H1 (cell line): Measurements from ENCODE around the gene PRMT2. TPM values are rescaled to one million over a fixed set of nuclear protein-coding genes. Genes with fewer than 3 reads are reported as not detected.

Experiments
- GABPA ChIP-seq: IDR thresholded peaks from 2 replicates; pipeline ENCODE4 v1.6.1; 2011; ENCODE audit warnings: mild to moderate bottlenecking, low read length, moderate library complexity, borderline replicate concordance; ENCODE audit not compliant: insufficient read depth
- polyA plus RNA-seq, 7 experiments: library from polyadenylated mRNA; depleted of rRNA in 3 of 7; stranded (reverse) in 5 of 7; unstranded in 2 of 7; fragments of >200 nt in 5 of 7; fragments of 200-250 nt in 2 of 7; gene quantifications; 1 replicate in 5 of 7; 2 replicates in 1 of 7; 4 replicates in 1 of 7; pipeline versions ENCODE4 v1.2.1 to v1.2.3, GENCODE V29; 2011 to 2013; ENCODE audit warnings: missing spikeins in 2 of 7, mixed read lengths in 2 of 7
- total RNA-seq: library from RNA; stranded (reverse); fragmentation: NEBNext Ultra II Directional; extraction: Animal tissue kit (Norgen Biotek cat#: 25700); gene quantifications from 2 replicates; pipeline ENCODE4 v1.2.1, GENCODE V29; 2021

The PRMT2 gene
- total and polyA plus RNA-seq, 2 of the 8 experiments (the other 6 are each of a cell fraction or from before 2014, with no cell fraction given) = 45.8 to 59.2 TPM

DNA sequence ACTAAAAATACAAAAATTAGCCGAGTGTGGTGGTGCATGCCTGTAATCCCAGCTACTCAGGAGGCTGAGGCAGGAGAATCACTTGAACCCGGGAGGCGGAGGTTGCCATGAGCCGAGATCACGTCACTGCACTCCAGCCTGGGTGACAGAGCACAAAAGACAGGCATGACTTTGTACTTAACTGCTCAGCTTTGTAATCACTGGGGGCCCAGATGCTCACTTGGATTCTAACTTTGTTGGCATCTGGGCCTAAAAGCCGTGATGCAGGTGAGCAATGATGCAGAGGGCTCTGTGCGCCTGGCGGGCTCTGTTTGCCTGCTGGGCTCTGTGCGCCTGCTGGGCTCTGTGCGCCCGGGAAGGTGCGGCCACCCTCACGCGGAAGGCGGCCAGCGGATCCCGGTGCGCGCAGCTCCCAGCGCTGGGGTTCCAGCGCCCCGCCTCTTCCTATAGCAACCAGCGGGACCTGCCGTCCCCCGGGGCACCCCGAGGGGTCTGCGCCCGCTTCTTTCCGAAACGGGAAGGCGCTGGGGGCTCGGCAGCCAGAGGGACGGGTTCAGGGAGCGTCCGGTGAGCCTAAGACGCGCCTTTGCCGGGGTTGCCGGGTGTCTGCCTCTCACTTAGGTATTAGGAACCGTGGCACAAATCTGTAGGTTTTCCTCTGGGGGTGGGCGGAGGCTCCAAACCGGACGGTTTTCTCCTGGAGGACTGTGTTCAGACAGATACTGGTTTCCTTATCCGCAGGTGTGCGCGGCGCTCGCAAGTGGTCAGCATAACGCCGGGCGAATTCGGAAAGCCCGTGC lies 31.7 kb downstream of the PRMT2 start (continued):
- no peak for TF ChIP-seq GABPA
